ENCODE results near the gene WFDC1. TPM values are rescaled to one million over a fixed set of nuclear protein-coding genes. Genes with fewer than 3 reads are reported as not detected.

WFDC1 gene
- total and polyA plus RNA-seq, 2 donors (not counting 3 experiments of a cell fraction or from before 2014, with no cell fraction given): not detected

GRCh38 chr16:84366208-84366607 is 71.5 kb downstream of the WFDC1 start:
- no peak overlapping the region for H3K27ac ChIP-seq (ENCODE audit: insufficient read depth, low read depth, low read length)
- H4K20me1 ChIP-seq (replicated peaks; ENCODE audit: control insufficient read depth, extremely low read depth, insufficient read depth, low read length): no peaks in the 10 kb centered on the region
- FAIRE-seq (no peak), DNase-seq (ENCODE audit: low read depth, low spot score) (no peak)
- dilution Hi-C loops (cut with MboI; ENCODE audit: extremely low pct_ligation_motif_present, low sequenced_read_pairs): no loop called here
- intact Hi-C loops (cut with micrococcal nuclease): no loop called here
- H3K9me1 ChIP-seq (replicated peaks; ENCODE audit: control insufficient read depth, extremely low read depth, insufficient read depth, low read length): no peaks in the 10 kb centered on the region
- no peaks in the 10 kb centered on the region for H3K9me3 ChIP-seq (replicated peaks; ENCODE audit: control insufficient read depth, insufficient read depth, low read length)
- H3K27me3 ChIP-seq (ENCODE audit: control insufficient read depth in 2 of 2, insufficient read depth in 2 of 2, low read length in 2 of 2): peaks cover 33 to 36% of the 10 kb centered on the region in 2 experiments
- H3K4me2 ChIP-seq (ENCODE audit: insufficient read depth, low read length): no peak overlapping the region
- no peaks in the 10 kb centered on the region for H3K79me2 ChIP-seq (ENCODE audit: control insufficient read depth, insufficient read depth, low read length)
- no peaks in the 10 kb centered on the region for H3K36me3 ChIP-seq (ENCODE audit: control insufficient read depth in 2 of 2, extremely low read depth in 1 of 2, insufficient read depth in 2 of 2, low read length in 2 of 2)
- no peaks in the 10 kb centered on the region for H3K4me1 ChIP-seq (ENCODE audit: control insufficient read depth, extremely low read depth, insufficient read depth, low read length)
- ChIA-PET POLR2A (no interaction called here), CTCF (no interaction called here)
- H2AFZ ChIP-seq (ENCODE audit: low read depth, low read length): no peak overlapping the region
- no TSS peak for BruUV-seq (replicated peaks)
- no peak overlapping the region for H3K9ac ChIP-seq (replicated peaks; ENCODE audit: extremely low read depth, insufficient read depth, low read length)
- no peak overlapping the region for H3K4me3 ChIP-seq (replicated peaks in 1 of 3; ENCODE audit: insufficient read depth in 1 of 3, low read depth in 1 of 3, low read length in 3 of 3)
- no peak for TF ChIP-seq GATA2 (IDR thresholded peaks at IDR 0.05; ENCODE audit: insufficient read depth, insufficient read length, low read depth, low read length)
- no peak for TF ChIP-seq FOS (IDR thresholded peaks at IDR 0.05; ENCODE audit: borderline replicate concordance, insufficient read depth, low read length)
- TF ChIP-seq MYC (IDR thresholded peaks at IDR 0.05; ENCODE audit: low read depth, low read length): no peak
- TF ChIP-seq EZH2 (IDR thresholded peaks at IDR 0.05; ENCODE audit: borderline replicate concordance, low read depth, low read length, severe bottlenecking): no peak
- no peak for TF ChIP-seq POLR2AphosphoS5 (IDR thresholded peaks at IDR 0.05; ENCODE audit: insufficient read depth, low read depth, low read length)
- TF ChIP-seq MAX (IDR thresholded peaks at IDR 0.05; ENCODE audit: insufficient read depth, insufficient read length): no peak
- no peak for TF ChIP-seq POLR2A (IDR thresholded peaks at IDR 0.05; ENCODE audit: low read depth, low read length)
- no peak for TF ChIP-seq CTCF (IDR thresholded peaks at IDR 0.05; ENCODE audit: extremely low read depth in 1 of 2, insufficient read depth in 1 of 2, low read depth in 1 of 2, low read length in 2 of 2)
- no peak for TF ChIP-seq JUN (IDR thresholded peaks at IDR 0.05; ENCODE audit: borderline replicate concordance, insufficient read depth, insufficient read length, low read depth)
